HepG2 (cell line): Measurements from ENCODE around the gene DRAXIN. TPM values are rescaled to one million over a fixed set of nuclear protein-coding genes. Genes with fewer than 3 reads are reported as not detected.

ENCODE experiments used
- AHDC1 ChIP-seq: sonication (generic); formaldehyde crosslinking; IDR thresholded peaks from 2 replicates; pipeline ENCODE4 v1.5.1; 2020; ENCODE audit warnings: mild to moderate bottlenecking, missing genetic modification reagents, borderline replicate concordance
- ARNT2 ChIP-seq: sonication (generic); formaldehyde crosslinking; IDR thresholded peaks from 2 replicates; pipeline ENCODE4 v1.8.0; 2022; ENCODE audit warnings: mild to moderate bottlenecking, low read depth, missing genetic modification reagents, moderate library complexity
- FOXM1 ChIP-seq: sonication (generic); formaldehyde crosslinking; IDR thresholded peaks from 2 replicates; pipeline ENCODE4 v1.5.0; 2020; ENCODE audit warnings: missing genetic modification reagents
- HOXD1 ChIP-seq: sonication (generic); formaldehyde crosslinking; IDR thresholded peaks from 2 replicates; pipeline ENCODE4 v1.5.0; 2020; ENCODE audit warnings: missing genetic modification reagents
- LCORL ChIP-seq, 2 experiments: fragments of 450-650 bp in 1 of 2; sonication (generic) in 1 of 2; formaldehyde crosslinking in 1 of 2; IDR thresholded peaks; 2 replicates each; pipeline versions ENCODE4 v1.5.0 to v1.6.1; 2017 to 2020; ENCODE audit warnings: antibody characterized with exemption in 1 of 2, missing genetic modification reagents in 1 of 2
- MED13 ChIP-seq: sonication (generic); formaldehyde crosslinking; IDR thresholded peaks from 2 replicates; pipeline ENCODE4 v1.5.0; 2020; ENCODE audit warnings: missing genetic modification reagents
- MNT ChIP-seq: fragments of 450-650 bp; IDR thresholded peaks from 2 replicates; pipeline ENCODE4 v1.6.1; 2016
- PHF8 ChIP-seq: sonication (generic); formaldehyde crosslinking; IDR thresholded peaks from 2 replicates; pipeline ENCODE4 v1.5.0; 2020; ENCODE audit warnings: missing genetic modification reagents
- SAP130 ChIP-seq: IDR thresholded peaks from 2 replicates; pipeline ENCODE4 v1.6.1; 2016; ENCODE audit warnings: low read depth
- SIN3A ChIP-seq: IDR thresholded peaks from 2 replicates; pipeline ENCODE4 v1.6.1; 2011; ENCODE audit warnings: low read depth, mild to moderate bottlenecking, control low read depth, low read length, borderline replicate concordance
- ZFX ChIP-seq: sonication (generic); formaldehyde crosslinking; IDR thresholded peaks from 2 replicates; pipeline ENCODE4 v1.4.0; 2020; ENCODE audit warnings: mild to moderate bottlenecking, low read depth, missing genetic modification reagents, moderate library complexity
- ZNF414 ChIP-seq: sonication (generic); formaldehyde crosslinking; IDR thresholded peaks from 2 replicates; pipeline ENCODE4 v1.5.0; 2020; ENCODE audit warnings: missing genetic modification reagents
- ZNF543 ChIP-seq: sonication (generic); formaldehyde crosslinking; IDR thresholded peaks from 2 replicates; pipeline ENCODE4 v1.4.0; 2020; ENCODE audit warnings: mild to moderate bottlenecking, missing genetic modification reagents
- ZNF772 ChIP-seq: sonication (generic); formaldehyde crosslinking; IDR thresholded peaks from 2 replicates; pipeline ENCODE4 v1.5.0; 2020; ENCODE audit warnings: mild to moderate bottlenecking, missing genetic modification reagents
- ZSCAN29 ChIP-seq: sonication (generic); formaldehyde crosslinking; conservative IDR thresholded peaks from 2 replicates; pipeline ENCODE4 v1.4.0; 2020; ENCODE audit warnings: mild to moderate bottlenecking, missing genetic modification reagents
- ZZZ3 ChIP-seq: sonication (generic); formaldehyde crosslinking; IDR thresholded peaks from 2 replicates; pipeline ENCODE4 v1.4.0; 2020; ENCODE audit warnings: missing genetic modification reagents, mild to moderate bottlenecking, borderline replicate concordance
- polyA plus RNA-seq, 8 experiments: library from polyadenylated mRNA; depleted of rRNA in 3 of 8; stranded (reverse) in 7 of 8; unstranded in 1 of 8; fragments of >200 nt; fragmentation: Illumina TruSeq in 4 of 8; extraction: Trizol in 4 of 8; gene quantifications; 2 replicates each; pipeline versions ENCODE4 v1.2.1 to v1.2.3, GENCODE V29; 2011 to 2016; ENCODE audit warnings: low read depth in 4 of 8, missing spikeins in 1 of 8, mixed read lengths in 1 of 8; ENCODE audit not compliant: insufficient read depth in 1 of 8
- total RNA-seq, 5 experiments: library from RNA; depleted of rRNA; stranded (reverse); fragments of >200 nt; fragmentation: Illumina TruSeq; extraction: Trizol; gene quantifications; 2 replicates each; pipeline ENCODE4 v1.2.3, GENCODE V29; 2016; ENCODE audit warnings: low read depth in 1 of 5
- TF ChIP-seq, protein P1 (sequence below): IDR thresholded peaks from 2 replicates; pipeline ENCODE4 v1.6.1; 2016; ENCODE audit warnings: missing compliant biosample characterization, missing genetic modification reagents, borderline replicate concordance
- TF ChIP-seq, protein P2 (sequence below): sonication (generic); formaldehyde crosslinking; IDR thresholded peaks from 2 replicates; pipeline ENCODE4 v1.5.1; 2020; ENCODE audit warnings: missing genetic modification reagents, mild to moderate bottlenecking, borderline replicate concordance

Gene DRAXIN
- total and polyA plus RNA-seq, 2 of the 13 experiments (the other 11 are each of a cell fraction or from before 2014, with no cell fraction given): 0.02 TPM; not detected in 1

- TF ChIP-seq SIN3A (peak; percentile 89; the same call in 1 of the 2 replicates), ZZZ3 (CRISPR knock-in tag) (peak; percentile 68; the same call in 1 of the 2 replicates), FOXM1 (CRISPR knock-in tag) (no peak), PHF8 (CRISPR knock-in tag) (peak; percentile 81), AHDC1 (0 out of 2 replicates have a peak, but pooled peaks have one; percentile 14), MED13 (0 out of 2 replicates have a peak, but pooled peaks have one; percentile 13), ZSCAN29 (peak; percentile 64; the same call in 1 of the 2 replicates), HOXD1 (CRISPR knock-in tag) (no peak), ARNT2 (CRISPR knock-in tag) (peak; percentile 10; the same call in 1 of the 2 replicates), LCORL (IDR thresholded peaks at IDR 0.05) (peak; percentile 42; the same call in 1 of the 2 replicates), LCORL (CRISPR knock-in tag; IDR thresholded peaks at IDR 0.05) (peak; percentile 83), SAP130 (CRISPR knock-in tag) (peak; percentile 92), ZNF543 (CRISPR knock-in tag) (peak; percentile 46; the same call in 1 of the 2 replicates), ZFX (peak; percentile 71), ZNF414 (peak; percentile 74; the same call in 1 of the 2 replicates), MNT (peak; percentile 65), ZNF772 (CRISPR knock-in tag) (peak; percentile 11; the same call in 1 of the 2 replicates)
- TF ChIP-seq, protein P1, sequence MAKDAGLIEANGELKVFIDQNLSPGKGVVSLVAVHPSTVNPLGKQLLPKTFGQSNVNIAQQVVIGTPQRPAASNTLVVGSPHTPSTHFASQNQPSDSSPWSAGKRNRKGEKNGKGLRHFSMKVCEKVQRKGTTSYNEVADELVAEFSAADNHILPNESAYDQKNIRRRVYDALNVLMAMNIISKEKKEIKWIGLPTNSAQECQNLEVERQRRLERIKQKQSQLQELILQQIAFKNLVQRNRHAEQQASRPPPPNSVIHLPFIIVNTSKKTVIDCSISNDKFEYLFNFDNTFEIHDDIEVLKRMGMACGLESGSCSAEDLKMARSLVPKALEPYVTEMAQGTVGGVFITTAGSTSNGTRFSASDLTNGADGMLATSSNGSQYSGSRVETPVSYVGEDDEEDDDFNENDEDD (CRISPR knock-in tag): peak; percentile 28; the same call in 1 of the 2 replicates
- TF ChIP-seq, protein P2, sequence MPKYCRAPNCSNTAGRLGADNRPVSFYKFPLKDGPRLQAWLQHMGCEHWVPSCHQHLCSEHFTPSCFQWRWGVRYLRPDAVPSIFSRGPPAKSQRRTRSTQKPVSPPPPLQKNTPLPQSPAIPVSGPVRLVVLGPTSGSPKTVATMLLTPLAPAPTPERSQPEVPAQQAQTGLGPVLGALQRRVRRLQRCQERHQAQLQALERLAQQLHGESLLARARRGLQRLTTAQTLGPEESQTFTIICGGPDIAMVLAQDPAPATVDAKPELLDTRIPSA: 0 out of 2 replicates have a peak, but pooled peaks have one; percentile 52
These were observed 44.6 kb downstream of the DRAXIN start, which contains the start of gene AGTRAP (continued) for GRCh38 chr1:11735854-11736745.
